HepG2 (cell line): ENCODE results near the gene LSMEM2. TPM values are rescaled to one million over a fixed set of nuclear protein-coding genes. Genes with fewer than 3 reads are reported as not detected.

Experiments used
- ADNP ChIP-seq: sonication (generic); formaldehyde crosslinking; IDR thresholded peaks from 2 replicates; pipeline ENCODE4 v1.4.0; 2020; ENCODE audit warnings: missing genetic modification reagents
- FOXA3 ChIP-seq: IDR thresholded peaks from 2 replicates; pipeline ENCODE4 v1.6.1; 2016; ENCODE audit warnings: missing genetic modification reagents, missing compliant biosample characterization
- HNRNPK ChIP-seq: fragments of 200-400 bp; formaldehyde crosslinking; IDR thresholded peaks from 2 replicates; pipeline ENCODE4 v1.6.1; 2018; ENCODE audit warnings: low read length, low read depth, moderate library complexity, mild to moderate bottlenecking; ENCODE audit not compliant: poor library complexity, severe bottlenecking
- HOXD1 ChIP-seq: sonication (generic); formaldehyde crosslinking; IDR thresholded peaks from 2 replicates; pipeline ENCODE4 v1.5.0; 2020; ENCODE audit warnings: missing genetic modification reagents
- IRF9 ChIP-seq: sonication (generic); formaldehyde crosslinking; IDR thresholded peaks from 2 replicates; pipeline ENCODE4 v1.8.0; 2022; ENCODE audit warnings: missing genetic modification reagents, mild to moderate bottlenecking, borderline replicate concordance
- ISX ChIP-seq: sonication (generic); formaldehyde crosslinking; conservative IDR thresholded peaks from 2 replicates; pipeline ENCODE4 v1.5.0; 2020; ENCODE audit warnings: missing genetic modification reagents
- JDP2 ChIP-seq: sonication (generic); formaldehyde crosslinking; IDR thresholded peaks from 2 replicates; pipeline ENCODE4 v1.8.1; 2022; ENCODE audit warnings: missing genetic modification reagents, borderline replicate concordance
- MYNN ChIP-seq: sonication (generic); formaldehyde crosslinking; IDR thresholded peaks from 2 replicates; pipeline ENCODE4 v1.4.0; 2020; ENCODE audit warnings: mild to moderate bottlenecking, low read depth, missing genetic modification reagents
- NCOA5 ChIP-seq: sonication (generic); formaldehyde crosslinking; IDR thresholded peaks from 2 replicates; pipeline ENCODE4 v1.4.0; 2020; ENCODE audit warnings: missing genetic modification reagents
- NFKB2 ChIP-seq: sonication (generic); formaldehyde crosslinking; IDR thresholded peaks from 2 replicates; pipeline ENCODE4 v1.4.0; 2020; ENCODE audit warnings: missing genetic modification reagents, borderline replicate concordance
- SRY ChIP-seq: sonication (generic); formaldehyde crosslinking; IDR thresholded peaks from 2 replicates; pipeline ENCODE4 v1.8.0; 2022; ENCODE audit warnings: mild to moderate bottlenecking, missing genetic modification reagents
- TIGD3 ChIP-seq: sonication (generic); formaldehyde crosslinking; IDR thresholded peaks from 2 replicates; pipeline ENCODE4 v1.5.1; 2020; ENCODE audit warnings: mild to moderate bottlenecking, missing genetic modification reagents, borderline replicate concordance
- ZBTB20 ChIP-seq: sonication (generic); formaldehyde crosslinking; IDR thresholded peaks from 2 replicates; pipeline ENCODE4 v1.8.1; 2023; ENCODE audit warnings: missing genetic modification reagents, low read depth, mild to moderate bottlenecking, borderline replicate concordance
- ZNF569 ChIP-seq: sonication (generic); formaldehyde crosslinking; IDR thresholded peaks from 2 replicates; pipeline ENCODE4 v1.5.0; 2020; ENCODE audit warnings: mild to moderate bottlenecking, missing genetic modification reagents, moderate library complexity, borderline replicate concordance
- ZNF781 ChIP-seq: sonication (generic); formaldehyde crosslinking; IDR thresholded peaks from 2 replicates; pipeline ENCODE4 v1.5.1; 2020; ENCODE audit warnings: borderline replicate concordance, mild to moderate bottlenecking, missing genetic modification reagents; ENCODE audit errors: not compliant biosample characterization
- ZNF841 ChIP-seq: sonication (generic); formaldehyde crosslinking; IDR thresholded peaks from 2 replicates; pipeline ENCODE4 v1.8.1; 2023; ENCODE audit warnings: missing genetic modification reagents, borderline replicate concordance
- polyA plus RNA-seq, 8 experiments: library from polyadenylated mRNA; depleted of rRNA in 3 of 8; stranded (reverse) in 7 of 8; unstranded in 1 of 8; fragments of >200 nt; fragmentation: Illumina TruSeq in 4 of 8; extraction: Trizol in 4 of 8; gene quantifications; 2 replicates each; pipeline versions ENCODE4 v1.2.1 to v1.2.3, GENCODE V29; 2011 to 2016; ENCODE audit warnings: low read depth in 4 of 8, missing spikeins in 1 of 8, mixed read lengths in 1 of 8; ENCODE audit not compliant: insufficient read depth in 1 of 8
- total RNA-seq, 5 experiments: library from RNA; depleted of rRNA; stranded (reverse); fragments of >200 nt; fragmentation: Illumina TruSeq; extraction: Trizol; gene quantifications; 2 replicates each; pipeline ENCODE4 v1.2.3, GENCODE V29; 2016; ENCODE audit warnings: low read depth in 1 of 5
- TF ChIP-seq, protein P1 (sequence below): sonication (generic); formaldehyde crosslinking; IDR thresholded peaks from 2 replicates; pipeline ENCODE4 v1.5.0; 2020; ENCODE audit warnings: mild to moderate bottlenecking, missing genetic modification reagents
- TF ChIP-seq, protein P2 (sequence below): sonication (generic); formaldehyde crosslinking; IDR thresholded peaks from 2 replicates; pipeline ENCODE4 v1.8.1; 2022; ENCODE audit warnings: mild to moderate bottlenecking, missing genetic modification reagents
- TF ChIP-seq, protein P3 (sequence below): sonication (generic); formaldehyde crosslinking; IDR thresholded peaks from 2 replicates; pipeline ENCODE4 v1.5.0; 2020; ENCODE audit warnings: mild to moderate bottlenecking, missing genetic modification reagents

LSMEM2 gene
- total and polyA plus RNA-seq, 2 of the 13 experiments (the other 11 are each of a cell fraction or from before 2014, with no cell fraction given), result 0.07 to 0.41 TPM

DNA sequence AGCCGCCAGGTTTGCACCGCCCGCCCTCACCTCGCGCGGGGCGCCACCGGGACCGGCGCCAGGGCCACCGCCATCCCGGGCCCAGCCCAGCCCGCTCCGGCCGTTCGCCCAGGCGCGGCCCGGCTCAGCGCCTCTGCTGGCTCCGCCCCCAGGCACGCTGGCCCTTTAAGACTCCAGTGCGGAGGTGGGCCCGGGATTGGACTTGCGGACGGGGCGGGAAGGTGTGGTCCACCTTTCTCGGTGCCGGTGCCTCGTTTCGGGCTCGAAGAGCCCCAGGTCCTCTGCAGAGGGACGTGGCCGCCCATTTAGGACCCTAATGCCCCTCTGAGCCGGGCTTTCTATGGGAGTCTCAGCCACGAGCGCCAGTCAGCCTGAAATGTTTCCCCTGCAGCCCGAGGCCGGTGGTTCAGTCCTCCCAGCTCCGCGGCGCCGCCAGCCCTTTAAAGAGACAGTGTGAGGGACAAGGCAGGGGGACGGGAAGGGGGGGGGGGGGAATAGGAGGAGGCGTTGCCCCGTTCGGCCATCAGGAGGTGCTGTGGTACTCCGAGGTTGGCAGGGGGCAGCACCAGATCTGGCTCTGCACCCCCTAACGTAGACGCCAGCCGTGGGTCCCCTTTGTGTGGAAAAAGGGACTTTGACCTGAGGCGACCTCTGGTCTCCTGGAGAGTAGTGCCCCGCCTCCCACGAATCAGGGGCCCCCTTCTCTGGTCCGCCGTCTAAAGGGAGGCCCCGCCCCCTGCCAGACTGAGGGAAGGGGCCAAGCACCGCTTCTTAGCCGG is 42.6 kb downstream of the LSMEM2 start (continued):
- TF ChIP-seq, protein P1, sequence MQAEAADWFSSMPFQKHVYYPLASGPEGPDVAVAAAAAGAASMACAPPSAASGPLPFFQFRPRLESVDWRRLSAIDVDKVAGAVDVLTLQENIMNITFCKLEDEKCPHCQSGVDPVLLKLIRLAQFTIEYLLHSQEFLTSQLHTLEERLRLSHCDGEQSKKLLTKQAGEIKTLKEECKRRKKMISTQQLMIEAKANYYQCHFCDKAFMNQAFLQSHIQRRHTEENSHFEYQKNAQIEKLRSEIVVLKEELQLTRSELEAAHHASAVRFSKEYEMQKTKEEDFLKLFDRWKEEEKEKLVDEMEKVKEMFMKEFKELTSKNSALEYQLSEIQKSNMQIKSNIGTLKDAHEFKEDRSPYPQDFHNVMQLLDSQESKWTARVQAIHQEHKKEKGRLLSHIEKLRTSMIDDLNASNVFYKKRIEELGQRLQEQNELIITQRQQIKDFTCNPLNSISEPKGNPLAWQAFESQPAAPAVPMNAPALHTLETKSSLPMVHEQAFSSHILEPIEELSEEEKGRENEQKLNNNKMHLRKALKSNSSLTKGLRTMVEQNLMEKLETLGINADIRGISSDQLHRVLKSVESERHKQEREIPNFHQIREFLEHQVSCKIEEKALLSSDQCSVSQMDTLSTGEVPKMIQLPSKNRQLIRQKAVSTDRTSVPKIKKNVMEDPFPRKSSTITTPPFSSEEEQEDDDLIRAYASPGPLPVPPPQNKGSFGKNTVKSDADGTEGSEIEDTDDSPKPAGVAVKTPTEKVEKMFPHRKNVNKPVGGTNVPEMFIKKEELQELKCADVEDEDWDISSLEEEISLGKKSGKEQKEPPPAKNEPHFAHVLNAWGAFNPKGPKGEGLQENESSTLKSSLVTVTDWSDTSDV (CRISPR knock-in tag), result no peak
- TF ChIP-seq NCOA5 (CRISPR knock-in tag), result no peak
- no peak for TF ChIP-seq FOXA3 (CRISPR knock-in tag)
- 0 out of 2 replicates have a peak, but pooled peaks have one; percentile 8 for TF ChIP-seq NFKB2 (CRISPR knock-in tag)
- peak; percentile 42 for TF ChIP-seq HNRNPK
- TF ChIP-seq HOXD1 (CRISPR knock-in tag), result no peak
- no peak for TF ChIP-seq IRF9 (CRISPR knock-in tag)
- TF ChIP-seq ADNP, result 0 out of 2 replicates have a peak, but pooled peaks have one; percentile 6
- TF ChIP-seq ZNF781, result peak; percentile 67
- TF ChIP-seq, protein P2, sequence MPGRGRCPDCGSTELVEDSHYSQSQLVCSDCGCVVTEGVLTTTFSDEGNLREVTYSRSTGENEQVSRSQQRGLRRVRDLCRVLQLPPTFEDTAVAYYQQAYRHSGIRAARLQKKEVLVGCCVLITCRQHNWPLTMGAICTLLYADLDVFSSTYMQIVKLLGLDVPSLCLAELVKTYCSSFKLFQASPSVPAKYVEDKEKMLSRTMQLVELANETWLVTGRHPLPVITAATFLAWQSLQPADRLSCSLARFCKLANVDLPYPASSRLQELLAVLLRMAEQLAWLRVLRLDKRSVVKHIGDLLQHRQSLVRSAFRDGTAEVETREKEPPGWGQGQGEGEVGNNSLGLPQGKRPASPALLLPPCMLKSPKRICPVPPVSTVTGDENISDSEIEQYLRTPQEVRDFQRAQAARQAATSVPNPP (CRISPR knock-in tag), result 0 out of 2 replicates have a peak, but pooled peaks have one; percentile 3
- TF ChIP-seq MYNN (CRISPR knock-in tag), result no peak
- TF ChIP-seq, protein P3, sequence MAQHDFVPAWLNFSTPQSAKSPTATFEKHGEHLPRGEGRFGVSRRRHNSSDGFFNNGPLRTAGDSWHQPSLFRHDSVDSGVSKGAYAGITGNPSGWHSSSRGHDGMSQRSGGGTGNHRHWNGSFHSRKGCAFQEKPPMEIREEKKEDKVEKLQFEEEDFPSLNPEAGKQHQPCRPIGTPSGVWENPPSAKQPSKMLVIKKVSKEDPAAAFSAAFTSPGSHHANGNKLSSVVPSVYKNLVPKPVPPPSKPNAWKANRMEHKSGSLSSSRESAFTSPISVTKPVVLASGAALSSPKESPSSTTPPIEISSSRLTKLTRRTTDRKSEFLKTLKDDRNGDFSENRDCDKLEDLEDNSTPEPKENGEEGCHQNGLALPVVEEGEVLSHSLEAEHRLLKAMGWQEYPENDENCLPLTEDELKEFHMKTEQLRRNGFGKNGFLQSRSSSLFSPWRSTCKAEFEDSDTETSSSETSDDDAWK (CRISPR knock-in tag), result no peak
- TF ChIP-seq SRY (CRISPR knock-in tag), result no peak; the same call in 1 of the 2 replicates
- no peak for TF ChIP-seq ZNF841 (CRISPR knock-in tag)
- TF ChIP-seq ZNF569 (CRISPR knock-in tag), result no peak
- peak; percentile 58; the same call in 1 of the 2 replicates for TF ChIP-seq ZBTB20 (CRISPR knock-in tag)
- TF ChIP-seq JDP2 (CRISPR knock-in tag), result no peak
- TF ChIP-seq ISX (CRISPR knock-in tag), result no peak
- TF ChIP-seq TIGD3 (CRISPR knock-in tag), result 0 out of 2 replicates have a peak, but pooled peaks have one; percentile 79
